ENCODE measurements around the gene FOXJ1.

FOXJ1 gene

GRCh38 chr17:76131051-76131691, 9.9 kb downstream of the FOXJ1 start:
- Histone ChIP-seq H3F3A (ENCODE audit: control insufficient read depth, insufficient read depth) (no peaks in the 10 kb centered on the region), H3K27me3 (ENCODE audit: control insufficient read depth, low read length) (peaks cover 7% of the 10 kb centered on the region; the same call in 1 of the 2 replicates), H3K79me2 (ENCODE audit: control insufficient read depth, low read length) (no peaks in the 10 kb centered on the region), H3K4me2 (ENCODE audit: low read length) (no peak overlapping the region), H3K36me3 (ENCODE audit: control insufficient read depth, low read length) (no peaks in the 10 kb centered on the region), H3K9me2 (replicated peaks; ENCODE audit: control insufficient read depth, low read length) (no peaks in the 10 kb centered on the region), H3K9me3 (ENCODE audit: control insufficient read depth, insufficient read depth, low read length) (no peaks in the 10 kb centered on the region), H3K27ac (ENCODE audit: low read depth, low read length) (no peak overlapping the region), H3K4me3 (ENCODE audit: low read length) (no peak overlapping the region), H4K20me1 (ENCODE audit: control insufficient read depth, insufficient read depth, low read depth, low read length) (no peaks in the 10 kb centered on the region), H3K4me1 (ENCODE audit: control insufficient read depth, low read length) (no peaks in the 10 kb centered on the region)
- TF ChIP-seq CTCF (IDR thresholded peaks at IDR 0.05; ENCODE audit: low read depth, low read length, poor library complexity, severe bottlenecking) (no peak), EZH2phosphoT487 (IDR thresholded peaks at IDR 0.05; ENCODE audit: borderline replicate concordance, low read length) (no peak)

- Histone ChIP-seq H3K4me3 (ENCODE audit: low read length) (no peak overlapping the region), H3K4me2 (ENCODE audit: low read length) (no peak overlapping the region), H3K79me2 (ENCODE audit: control insufficient read depth, low read length) (no peaks in the 10 kb centered on the region), H3K27ac (ENCODE audit: low read depth, low read length) (no peak overlapping the region), H3K9me3 (ENCODE audit: control insufficient read depth, insufficient read depth, low read length) (no peaks in the 10 kb centered on the region), H3K4me1 (ENCODE audit: control insufficient read depth, low read length) (no peaks in the 10 kb centered on the region), H3K27me3 (ENCODE audit: control insufficient read depth, low read length) (peaks cover 4% of the 10 kb centered on the region; the same call in 1 of the 2 replicates), H3K36me3 (ENCODE audit: control insufficient read depth, low read length) (no peaks in the 10 kb centered on the region), H3K9me2 (replicated peaks; ENCODE audit: control insufficient read depth, low read length) (no peaks in the 10 kb centered on the region), H3F3A (ENCODE audit: control insufficient read depth, insufficient read depth) (no peaks in the 10 kb centered on the region), H4K20me1 (ENCODE audit: control insufficient read depth, insufficient read depth, low read depth, low read length) (no peaks in the 10 kb centered on the region)
- TF ChIP-seq EZH2phosphoT487 (IDR thresholded peaks at IDR 0.05; ENCODE audit: borderline replicate concordance, low read length) (no peak), CTCF (IDR thresholded peaks at IDR 0.05; ENCODE audit: low read depth, low read length, poor library complexity, severe bottlenecking) (no peak)
Measured at GRCh38 chr17:76130473-76130872, 10.6 kb downstream of the FOXJ1 start.

GRCh38 chr17:76125922-76126321, 15.1 kb downstream of the FOXJ1 start:
- Histone ChIP-seq H3K27me3 (ENCODE audit: control insufficient read depth, low read length) (0 out of 2 replicates have a peak, but pooled peaks cover 3% of the 10 kb centered on the region), H3K9me3 (ENCODE audit: control insufficient read depth, insufficient read depth, low read length) (no peaks in the 10 kb centered on the region), H3K79me2 (ENCODE audit: control insufficient read depth, low read length) (no peaks in the 10 kb centered on the region), H3K27ac (ENCODE audit: low read depth, low read length) (no peak overlapping the region), H3K4me1 (ENCODE audit: control insufficient read depth, low read length) (peaks cover 18% of the 10 kb centered on the region), H4K20me1 (ENCODE audit: control insufficient read depth, insufficient read depth, low read depth, low read length) (no peaks in the 10 kb centered on the region), H3F3A (ENCODE audit: control insufficient read depth, insufficient read depth) (no peaks in the 10 kb centered on the region), H3K36me3 (ENCODE audit: control insufficient read depth, low read length) (no peaks in the 10 kb centered on the region), H3K9me2 (replicated peaks; ENCODE audit: control insufficient read depth, low read length) (no peaks in the 10 kb centered on the region), H3K4me3 (ENCODE audit: low read length) (no peak overlapping the region), H3K4me2 (ENCODE audit: low read length) (no peak overlapping the region)
- no peak for TF ChIP-seq CTCF (IDR thresholded peaks at IDR 0.05; ENCODE audit: low read depth, low read length, poor library complexity, severe bottlenecking)
- no peak for TF ChIP-seq EZH2phosphoT487 (IDR thresholded peaks at IDR 0.05; ENCODE audit: borderline replicate concordance, low read length)
